ENCODE data around the gene C22orf39. TPM values are rescaled to one million over a fixed set of nuclear protein-coding genes. Genes with fewer than 3 reads are reported as not detected.

C22orf39 gene
- total RNA-seq, 3 donors from 2014 or later: 46.7 to 111 (median 54.4) TPM

GRCh38 chr22:19454156-19454555 is 6.6 kb upstream of the C22orf39 start:
- H3K27ac ChIP-seq: no peak overlapping the region
- H3K36me3 ChIP-seq: peaks cover 19% of the 10 kb centered on the region
- no peaks in the 10 kb centered on the region for H3K27me3 ChIP-seq
- DNase-seq (ENCODE audit: low spot score in 2 of 2): no peak
- TF ChIP-seq POLR2A (IDR thresholded peaks at IDR 0.05) (no peak), POLR2AphosphoS5 (IDR thresholded peaks at IDR 0.05) (no peak), CTCF (IDR thresholded peaks at IDR 0.05) (no peak)
- H3K4me3 ChIP-seq: no peak overlapping the region
- intact Hi-C loops (cut with DNase I; ENCODE audit: low total_unique reads): no loop called here
- no peaks in the 10 kb centered on the region for H3K9me3 ChIP-seq
- no peaks in the 10 kb centered on the region for H3K4me1 ChIP-seq

- Histone ChIP-seq H3K4me1 (peaks cover 0 to 2% of the 10 kb centered on the region in 2 donors), H3K36me3 (peaks cover 19% of the 10 kb centered on the region), H3K4me3 (no peak overlapping the region), H3K9me3 (no peaks in the 10 kb centered on the region), H3K27ac (no peak overlapping the region), H3K27me3 (no peaks in the 10 kb centered on the region)
- no peak for DNase-seq (ENCODE audit: low spot score in 2 of 2)
- TF ChIP-seq CTCF (IDR thresholded peaks at IDR 0.05) (no peak), POLR2A (IDR thresholded peaks at IDR 0.05) (no peak), POLR2AphosphoS5 (IDR thresholded peaks at IDR 0.05) (no peak)
- intact Hi-C loops (cut with DNase I; ENCODE audit: low total_unique reads): no loop called here
These were observed 6.2 kb upstream of the C22orf39 start for GRCh38 chr22:19453718-19454117.

GRCh38 chr22:19451570-19451969 is 4.1 kb upstream of the C22orf39 start:
- intact Hi-C loops (cut with DNase I; ENCODE audit: low total_unique reads): no loop called here
- peaks cover 0 to 7% of the 10 kb centered on the region in 2 donors for H3K4me1 ChIP-seq
- no peak overlapping the region for H3K27ac ChIP-seq
- no peaks in the 10 kb centered on the region for H3K9me3 ChIP-seq
- H3K36me3 ChIP-seq: peaks cover 19% of the 10 kb centered on the region
- no peak for DNase-seq (ENCODE audit: low spot score in 2 of 2)
- no peaks in the 10 kb centered on the region for H3K27me3 ChIP-seq
- TF ChIP-seq CTCF (IDR thresholded peaks at IDR 0.05) (no peak), POLR2AphosphoS5 (IDR thresholded peaks at IDR 0.05) (no peak), POLR2A (IDR thresholded peaks at IDR 0.05) (no peak)
- no peak overlapping the region for H3K4me3 ChIP-seq

GRCh38 chr22:19450363-19451175 is 3.1 kb upstream of the C22orf39 start:
- TF ChIP-seq POLR2A (IDR thresholded peaks at IDR 0.05): no peak
- TF ChIP-seq POLR2AphosphoS5 (IDR thresholded peaks at IDR 0.05): no peak
- no peak for TF ChIP-seq CTCF (IDR thresholded peaks at IDR 0.05)
- no peaks in the 10 kb centered on the region for H3K27me3 ChIP-seq
- H3K4me1 ChIP-seq: peaks cover 0 to 14% of the 10 kb centered on the region in 2 donors
- H3K9me3 ChIP-seq: no peaks in the 10 kb centered on the region
- no peak overlapping the region for H3K4me3 ChIP-seq
- intact Hi-C loops (cut with DNase I; ENCODE audit: low total_unique reads): no loop called here
- H3K36me3 ChIP-seq: peaks cover 13% of the 10 kb centered on the region
- no peak overlapping the region for H3K27ac ChIP-seq
- no peak for DNase-seq (ENCODE audit: low spot score in 2 of 2)

GRCh38 chr22:19449422-19449767 is 1.9 kb upstream of the C22orf39 start:
- H3K36me3 ChIP-seq: peaks cover 12% of the 10 kb centered on the region
- intact Hi-C loops (cut with DNase I; ENCODE audit: low total_unique reads): no loop called here
- no peaks in the 10 kb centered on the region for H3K27me3 ChIP-seq
- no peak overlapping the region for H3K27ac ChIP-seq
- no peak for DNase-seq (ENCODE audit: low spot score in 2 of 2)
- H3K4me3 ChIP-seq: no peak overlapping the region
- no peaks in the 10 kb centered on the region for H3K9me3 ChIP-seq
- TF ChIP-seq POLR2AphosphoS5 (IDR thresholded peaks at IDR 0.05): no peak
- TF ChIP-seq POLR2A (IDR thresholded peaks at IDR 0.05): no peak
- no peak for TF ChIP-seq CTCF (IDR thresholded peaks at IDR 0.05)
- peaks cover 0 to 14% of the 10 kb centered on the region in 2 donors for H3K4me1 ChIP-seq

All from breast epithelium (tissue), 4 donors.